GM12878 (cell line): ENCODE data around the gene LRBA. TPM values are rescaled to one million over a fixed set of nuclear protein-coding genes. Genes with fewer than 3 reads are reported as not detected.

Source experiments
- ATAC-seq: fragments of 200-7000 bp; cut with Tn5 transposase; 3 replicates; pipeline ENCODE4 v1.9.1; 2020; ENCODE audit warnings: mild to moderate bottlenecking, moderate library complexity
- BruUV-seq: library from RNA; stranded (reverse); fragments of 400-500 nt; replicated peaks from 2 replicates; lab custom pipeline; 2021; lab: Mats Ljungman, UMichigan
- CTCF ChIA-PET: fragments of 300-600 bp; sonication (Branson Sonifier 250); formaldehyde crosslinking; extraction: SDS; loops from one replicate; lab custom pipeline; 2021; ENCODE audit warnings: inconsistent platforms; lab: Yijun Ruan, JAX
- POLR2A ChIA-PET: fragments of 350-600 bp; formaldehyde crosslinking; extraction: SDS; loops from one replicate; lab custom pipeline; 2021; ENCODE audit warnings: inconsistent platforms; lab: Charles Lee
- RAD21 ChIA-PET: fragments of 300-600 bp; sonication (Branson Sonifier 250); formaldehyde crosslinking; loops from one replicate; lab custom pipeline; 2023; ENCODE audit warnings: antibody characterized with exemption; ENCODE audit not compliant: unreplicated experiment; lab: Charles Lee
- SMC1A ChIA-PET: fragments of 300-600 bp; sonication (Branson Sonifier 250); formaldehyde crosslinking; loops from one replicate; lab custom pipeline; 2023; ENCODE audit not compliant: unreplicated experiment, uncharacterized antibody; lab: Charles Lee
- DNase-seq: peaks from one replicate; pipeline ENCODE4 v3.0.0-alpha.2; 2011; ENCODE audit warnings: low read depth, low spot score
- FAIRE-seq: peaks from 3 replicates; lab custom pipeline; 2011; peaks lifted over from hg19 to GRCh38; lab: Jason Lieb, UNC
- H2AFZ ChIP-seq: 2 replicates; pipeline ENCODE4 v1.6.0; 2011; ENCODE audit warnings: low read depth, low read length, control low read depth; ENCODE audit not compliant: control insufficient read depth
- H3K27ac ChIP-seq: 2 replicates; pipeline ENCODE4 v1.5.1; 2011; ENCODE audit warnings: control low read depth; ENCODE audit not compliant: control insufficient read depth, insufficient read depth
- H3K27me3 ChIP-seq, 2 experiments: replicated peaks in 1 of 2; 2 replicates each; pipeline versions ENCODE4 v1.6.0 to v1.6.1; 2011; ENCODE audit warnings: low read length in 1 of 2; ENCODE audit not compliant: control insufficient read depth in 2 of 2, insufficient read depth in 2 of 2
- H3K36me3 ChIP-seq, 2 experiments: 2 replicates each; pipeline ENCODE4 v1.5.1; 2011; ENCODE audit warnings: low read length in 1 of 2; ENCODE audit not compliant: control insufficient read depth in 2 of 2, insufficient read depth in 2 of 2
- H3K4me1 ChIP-seq: 2 replicates; pipeline ENCODE4 v1.6.1; 2011; ENCODE audit warnings: mild to moderate bottlenecking, low read length, moderate library complexity, mixed read lengths; ENCODE audit not compliant: control insufficient read depth, insufficient read depth
- H3K4me2 ChIP-seq: 2 replicates; pipeline ENCODE4 v1.6.0; 2011; ENCODE audit warnings: control low read depth; ENCODE audit not compliant: control insufficient read depth, insufficient read depth
- H3K4me3 ChIP-seq: fragments of 200-600 bp; sonication (generic); 2 replicates; pipeline ENCODE4 v1.5.1; 2016
- H3K79me2 ChIP-seq: 2 replicates; pipeline ENCODE4 v1.6.0; 2011; ENCODE audit warnings: low read length; ENCODE audit not compliant: control insufficient read depth, insufficient read depth
- H3K9ac ChIP-seq: 2 replicates; pipeline ENCODE4 v1.8.0; 2011; ENCODE audit warnings: low read length, control low read depth, mixed read lengths; ENCODE audit not compliant: control insufficient read depth, insufficient read depth
- H3K9me3 ChIP-seq: replicated peaks from 3 replicates; pipeline ENCODE4 v1.5.1; 2011; ENCODE audit warnings: mild to moderate bottlenecking, low read length; ENCODE audit not compliant: control insufficient read depth, insufficient read depth
- H4K20me1 ChIP-seq: 2 replicates; pipeline ENCODE4 v1.6.0; 2011; ENCODE audit not compliant: control insufficient read depth, insufficient read depth
- CTCF ChIP-seq, 3 experiments: IDR thresholded peaks in 2 of 3; conservative IDR thresholded peaks in 1 of 3; 2 replicates each; pipeline ENCODE4 v1.5.1; 2011; ENCODE audit warnings: low read depth in 3 of 3, low read length in 3 of 3, mild to moderate bottlenecking in 3 of 3, control low read depth in 2 of 3, moderate library complexity in 2 of 3, inconsistent platforms in 1 of 3, mixed read lengths in 1 of 3; ENCODE audit not compliant: control insufficient read depth in 2 of 3, insufficient read depth in 1 of 3; ENCODE audit errors: extremely low read depth in 1 of 3
- ETV6 ChIP-seq, 2 experiments: fragments of 450-650 bp in 1 of 2; IDR thresholded peaks in 1 of 2; conservative IDR thresholded peaks in 1 of 2; 2 replicates each; pipeline ENCODE4 v1.6.1; 2014; ENCODE audit warnings: antibody characterized with exemption in 1 of 2, borderline replicate concordance in 1 of 2, low read depth in 1 of 2, mild to moderate bottlenecking in 1 of 2, moderate library complexity in 1 of 2
- HDAC6 ChIP-seq: fragments of 200-600 bp; sonication (generic); IDR thresholded peaks from one replicate; pipeline ENCODE4 v1.8.0; 2017; ENCODE audit warnings: antibody characterized with exemption; ENCODE audit not compliant: unreplicated experiment
- IKZF2 ChIP-seq, 2 experiments: fragments of 450-650 bp; IDR thresholded peaks; 2 replicates each; pipeline ENCODE4 v1.6.1; 2017; ENCODE audit warnings: mild to moderate bottlenecking in 2 of 2, moderate library complexity in 2 of 2
- KDM1A ChIP-seq: fragments of 200-600 bp; sonication (generic); IDR thresholded peaks from 2 replicates; pipeline ENCODE4 v1.6.1; 2016; ENCODE audit warnings: borderline replicate concordance
- MEF2B ChIP-seq: fragments of 450-650 bp; IDR thresholded peaks from 2 replicates; pipeline ENCODE4 v1.6.1; 2018; ENCODE audit warnings: mild to moderate bottlenecking, moderate library complexity; ENCODE audit not compliant: partially characterized antibody, poor library complexity, severe bottlenecking
- MYC ChIP-seq: IDR thresholded peaks from 2 replicates; pipeline ENCODE4 v1.6.1; 2011; ENCODE audit warnings: mild to moderate bottlenecking, low read length, moderate library complexity, inconsistent platforms; ENCODE audit not compliant: insufficient read depth, insufficient replicate concordance, insufficient read length, severe bottlenecking
- NR2F1 ChIP-seq: fragments of 450-650 bp; conservative IDR thresholded peaks from 2 replicates; pipeline ENCODE4 v1.6.1; 2017; ENCODE audit warnings: mild to moderate bottlenecking
- PML ChIP-seq: IDR thresholded peaks from 2 replicates; pipeline ENCODE4 v1.6.1; 2012; ENCODE audit warnings: low read length, inconsistent platforms
- RBBP5 ChIP-seq: fragments of 200-600 bp; sonication (generic); conservative IDR thresholded peaks from 2 replicates; pipeline ENCODE4 v1.6.1; 2016
- RFX5 ChIP-seq: IDR thresholded peaks from 2 replicates; pipeline ENCODE4 v1.6.1; 2011; ENCODE audit warnings: low read depth, low read length, improper control_type of control experiment
- SKIL ChIP-seq: fragments of 450-650 bp; IDR thresholded peaks from 2 replicates; pipeline ENCODE4 v1.6.1; 2017; ENCODE audit warnings: mild to moderate bottlenecking, low read depth, inconsistent platforms; ENCODE audit not compliant: poor library complexity, severe bottlenecking
- TARDBP ChIP-seq: IDR thresholded peaks from 2 replicates; pipeline ENCODE4 v1.6.1; 2016; ENCODE audit warnings: borderline replicate concordance
- USF2 ChIP-seq: IDR thresholded peaks from 2 replicates; pipeline ENCODE4 v1.6.1; 2011; ENCODE audit warnings: low read depth, low read length, improper control_type of control experiment, borderline replicate concordance
- ZNF207 ChIP-seq: fragments of 450-650 bp; IDR thresholded peaks from 2 replicates; pipeline ENCODE4 v1.6.1; 2014; ENCODE audit warnings: antibody characterized with exemption, mild to moderate bottlenecking, borderline replicate concordance
- WGBS: methylation state at CpG from one replicate; pipeline ENCODE4 v1.1.6; 2016; ENCODE audit warnings: low lambda C conversion rate; ENCODE audit not compliant: insufficient replicate concordance, insufficient coverage; ENCODE audit errors: missing lambda C conversion rate; 5-methylcytosine and 5-hydroxymethylcytosine counted together
- in situ Hi-C: fragments of 300-500 bp; cut with MboI; formaldehyde crosslinking; loops from 9 replicates; pipeline ENCODE4 v1.14.3; 2018; ENCODE audit warnings: mixed read lengths
- intact Hi-C: fragments of 100-400 bp; cut with micrococcal nuclease; formaldehyde crosslinking; loops from one replicate; pipeline ENCODE4 v1.14.2; 2022; ENCODE audit not compliant: unreplicated experiment
- polyA plus RNA-seq, 11 experiments: library from polyadenylated mRNA; depleted of rRNA in 4 of 11; unstranded in 6 of 11; stranded (reverse) in 5 of 11; fragments of >200 nt; fragmentation: Nextera tagmentation in 4 of 11; fragmentation: Illumina TruSeq in 1 of 11; extraction: Ambion mirVana in 4 of 11; extraction: Trizol in 1 of 11; gene quantifications; 1 replicate in 1 of 11; 2 replicates in 10 of 11; pipeline versions ENCODE4 v1.2.1 to v1.2.3, GENCODE V29; 2011 to 2016; ENCODE audit warnings: inconsistent platforms in 2 of 11, missing spikeins in 2 of 11, low read depth in 1 of 11
- total RNA-seq, 4 experiments: library from RNA; depleted of rRNA in 3 of 4; stranded (reverse); fragments of >200 nt in 3 of 4; fragmentation: Illumina TruSeq in 1 of 4; extraction: Trizol in 1 of 4; gene quantifications; 2 replicates each; pipeline versions ENCODE4 v1.2.1 to v1.2.3, GENCODE V29; 2013 to 2021

The LRBA gene
- total and polyA plus RNA-seq, 10 of the 15 experiments (the other 5 are each of a cell fraction or from before 2014, with no cell fraction given): 20.3 to 93.4 (median 55.0) TPM

- peak overlapping the region; percentile 53 for H3K4me2 ChIP-seq
- ATAC-seq: no peak
- H3K9ac ChIP-seq: peak overlapping the region; percentile 96
- intact Hi-C loops: no loop called here
- POLR2A ChIA-PET: interaction anchor here (0.7 to 3.8 kb wide), 12 partner anchors 8 to 89 kb away, joined by 3 to 41 read pairs (median 4); partner anchors contain the start of gene RPS3A
- SMC1A ChIA-PET: interaction anchor here (0.8 to 5.0 kb wide), 14 partner anchors 16 to 147 kb away, joined by 3 to 31 read pairs (median 6); partner anchors contain the start of gene RPS3A
- H3K4me1 ChIP-seq: peaks cover 4% of the 10 kb centered on the region
- no TSS peak for BruUV-seq
- no peak overlapping the region for H2AFZ ChIP-seq
- 7% methylated on average over 1 of the region's 1 CpG for WGBS
- peak overlapping the region; percentile 28; the same call in 1 of the 2 replicates for H3K27ac ChIP-seq
- no peak for FAIRE-seq
- no peaks in the 10 kb centered on the region for H3K27me3 ChIP-seq
- H3K36me3 ChIP-seq: no peaks in the 10 kb centered on the region; a peak in 2 of 4 replicates
- CTCF ChIA-PET: interaction anchor here (0.9 to 3.8 kb wide), 5 partner anchors 13 to 147 kb away, joined by 3 to 21 read pairs (median 4); no protein-coding TSS in a partner anchor
- peaks cover 64% of the 10 kb centered on the region for H3K79me2 ChIP-seq
- peak overlapping the region; percentile 100 for H3K4me3 ChIP-seq
- in situ Hi-C loops: no loop called here
- no peak for DNase-seq
- RAD21 ChIA-PET: interaction anchor here (0.7 to 7.2 kb wide), 9 partner anchors 15 to 90 kb away, joined by 3 to 36 read pairs (median 5); no protein-coding TSS in a partner anchor
- H4K20me1 ChIP-seq: no peaks in the 10 kb centered on the region
- H3K9me3 ChIP-seq: no peaks in the 10 kb centered on the region; the same call in 2 of the 3 replicates
- no peak for TF ChIP-seq USF2
- TF ChIP-seq RFX5: no peak
- no peak for TF ChIP-seq RBBP5
- no peak for TF ChIP-seq PML
- TF ChIP-seq ZNF207: no peak
- TF ChIP-seq ETV6 (conservative IDR thresholded peaks at IDR 0.05 in 1 of 2, IDR thresholded peaks at IDR 0.05 in 1 of 2; ENCODE audit: borderline replicate concordance in 1 of 2, low read depth in 1 of 2): no peak
- no peak for TF ChIP-seq SKIL
- TF ChIP-seq CTCF (IDR thresholded peaks at IDR 0.05 in 2 of 3, conservative IDR thresholded peaks at IDR 0.05 in 1 of 3; ENCODE audit: control insufficient read depth in 2 of 3, extremely low read depth in 1 of 3, insufficient read depth in 1 of 3, low read depth in 3 of 3, low read length in 3 of 3): no peak
- no peak for TF ChIP-seq NR2F1
- TF ChIP-seq KDM1A: no peak
- TF ChIP-seq HDAC6: no peak
- no peak for TF ChIP-seq IKZF2 (IDR thresholded peaks at IDR 0.05)
- no peak for TF ChIP-seq MYC
- TF ChIP-seq MEF2B: no peak
- no peak for TF ChIP-seq TARDBP
Measured at GRCh38 chr4:151013491-151013890, 1.6 kb downstream of the LRBA start.
